Erythroblast (primary cell): ENCODE results near the gene CCN2.

ENCODE experiments used
- GATA1 ChIP-seq: IDR thresholded peaks from 2 replicates; pipeline ENCODE4 v1.6.1; 2011; ENCODE audit warnings: low read depth, mild to moderate bottlenecking, control low read depth, low read length, moderate library complexity
- POLR2A ChIP-seq: IDR thresholded peaks from 2 replicates; pipeline ENCODE4 v1.6.1; 2011; ENCODE audit warnings: mild to moderate bottlenecking, low read length

DNA sequence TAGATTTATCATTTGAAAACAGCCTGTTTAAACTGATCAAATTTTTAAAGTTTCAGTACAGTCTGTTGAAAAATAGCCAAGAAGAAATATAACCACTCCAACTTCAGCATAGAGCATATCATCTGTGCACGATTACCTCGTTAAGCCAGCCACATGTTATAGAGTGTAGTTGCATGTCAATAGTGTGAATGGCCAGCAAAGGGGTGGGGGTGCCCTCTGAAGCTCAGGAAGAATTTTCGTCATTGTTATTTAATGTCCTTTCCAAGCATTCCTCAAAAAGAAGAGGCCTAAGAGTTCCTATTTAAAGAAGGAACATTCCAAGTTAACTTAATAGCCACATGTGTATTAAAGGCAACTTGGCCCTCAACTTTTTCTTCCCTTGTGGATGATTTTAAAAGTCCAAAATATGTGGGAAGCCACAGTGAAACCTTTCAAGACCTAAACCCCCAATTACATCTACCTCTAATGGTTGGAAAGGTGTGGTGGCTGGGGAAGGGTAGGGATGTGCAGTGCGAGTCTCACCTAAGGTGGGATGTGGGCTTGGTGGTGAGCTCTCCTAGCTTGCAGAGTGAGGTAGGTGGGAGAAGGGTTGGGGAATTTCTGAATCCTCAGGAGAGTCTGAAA lies 1.8 kb upstream of the CCN2 start:
- TF ChIP-seq POLR2A, result no peak
- no peak for TF ChIP-seq GATA1
